Lung (tissue), 12 donors: Measurements from ENCODE around the gene TMEM209. TPM values are rescaled to one million over a fixed set of nuclear protein-coding genes. Genes with fewer than 3 reads are reported as not detected.

Experiments used
- ATAC-seq: fragments of 200-7000 bp; cut with Tn5 transposase; one replicate; pipeline ENCODE4 v1.9.1; 2020; ENCODE audit warnings: moderate number of reproducible peaks; ENCODE audit not compliant: insufficient read depth, low FRiP score
- DNase-seq, 3 donors: peaks; one replicate each; pipeline ENCODE4 v3.0.0-alpha.2; 2013 to 2017
- H3K27ac ChIP-seq, 2 donors: one replicate each; pipeline ENCODE4 v1.5.1; 2013; ENCODE audit warnings: mild to moderate bottlenecking in 2 of 2, moderate library complexity in 2 of 2, control low read depth in 1 of 2, inconsistent platforms in 1 of 2, low read depth in 1 of 2, low read length in 1 of 2
- H3K27me3 ChIP-seq, 3 donors: one replicate each; pipeline ENCODE4 v1.5.1; 2013; ENCODE audit warnings: low read length in 2 of 3; ENCODE audit not compliant: control insufficient read depth in 3 of 3, insufficient read depth in 3 of 3
- H3K36me3 ChIP-seq, 4 donors: one replicate each; pipeline ENCODE4 v1.5.1; 2013; ENCODE audit warnings: low read length in 4 of 4, mild to moderate bottlenecking in 1 of 4, moderate library complexity in 1 of 4; ENCODE audit not compliant: control insufficient read depth in 4 of 4, insufficient read depth in 4 of 4
- H3K4me1 ChIP-seq, 5 donors: one replicate each; pipeline ENCODE4 v1.5.1; 2013; ENCODE audit warnings: low read length in 5 of 5, mild to moderate bottlenecking in 2 of 5, moderate library complexity in 1 of 5; ENCODE audit not compliant: control insufficient read depth in 5 of 5, insufficient read depth in 5 of 5
- H3K4me3 ChIP-seq: one replicate; pipeline ENCODE4 v1.5.1; 2013; ENCODE audit warnings: mild to moderate bottlenecking, control low read depth, moderate library complexity
- H3K9ac ChIP-seq, 2 donors: one replicate each; pipeline ENCODE4 v1.5.1; 2013; ENCODE audit warnings: low read length in 2 of 2, control low read depth in 1 of 2; ENCODE audit not compliant: insufficient read depth in 1 of 2
- H3K9me3 ChIP-seq, 4 donors: one replicate each; pipeline ENCODE4 v1.5.1; 2013; ENCODE audit warnings: low read length in 3 of 4, mild to moderate bottlenecking in 1 of 4, moderate library complexity in 1 of 4; ENCODE audit not compliant: control insufficient read depth in 4 of 4, insufficient read depth in 3 of 4
- CTCF ChIP-seq: IDR thresholded peaks from 2 replicates; pipeline ENCODE4 v1.5.1; 2012; ENCODE audit warnings: mild to moderate bottlenecking; ENCODE audit errors: control extremely low read depth, extremely low read depth
- WGBS, 2 donors: extraction: QIAGEN DNeasy Blood & Tissue Kit; methylation state at CpG; one replicate each; pipeline ENCODE4 v1.1.7; 2013; 5-methylcytosine and 5-hydroxymethylcytosine counted together
- polyA plus RNA-seq, 2 donors: library from polyadenylated mRNA; stranded (reverse); fragments of 200-250 nt; gene quantifications; one replicate each; pipeline ENCODE4 v1.2.1, GENCODE V29; 2013
- total RNA-seq, 2 donors: library from RNA; depleted of rRNA in 1 of 2; stranded (reverse); fragments of >200 nt in 1 of 2; gene quantifications; one replicate each; pipeline ENCODE4 v1.2.1, GENCODE V29; 2014 to 2021
- donor health status: control.
- donor health status: control.
- donor health status: Bipolar disorder and iron deficiency.
- donor health status: healthy.
- donor health status: DM: yes; HTN: yes; CAD: no.

Gene TMEM209
- total and polyA plus RNA-seq, 4 donors: 8.3 to 22.2 (median 12.6) TPM

GRCh38 chr7:130141884-130142653 lies 63.1 kb downstream of the TMEM209 start:
- peaks cover 0 to 26% (median 17%) of the 10 kb centered on the region in 5 donors for H3K4me1 ChIP-seq

GRCh38 chr7:130141161-130141883 lies 63.9 kb downstream of the TMEM209 start:
- no peak for TF ChIP-seq CTCF
- WGBS, 2 donors: 14 to 24% methylated on average over 39 of the region's 39 CpGs
- Histone ChIP-seq H3K36me3 (peaks cover 0 to 5% (median 0%) of the 10 kb centered on the region in 4 donors), H3K4me3 (peak overlapping the region; percentile 16), H3K9ac (peak overlapping the region; percentile 77 to 90), H3K4me1 (peaks cover 0 to 26% (median 17%) of the 10 kb centered on the region in 5 donors), H3K9me3 (no peaks in the 10 kb centered on the region), H3K27me3 (no peaks in the 10 kb centered on the region), H3K27ac (peak overlapping the region in 1 of 2 donors; percentile 92)
- ATAC-seq (peak; percentile 83), DNase-seq (peak; percentile 92 to 98 (median 95))

More at GRCh38 chr7:130141884-130142653, 63.1 kb downstream of the TMEM209 start:
- Histone ChIP-seq H3K9me3 (no peaks in the 10 kb centered on the region), H3K27ac (peak overlapping the region in 1 of 2 donors; percentile 92), H3K27me3 (no peaks in the 10 kb centered on the region), H3K4me3 (peak overlapping the region; percentile 16), H3K36me3 (peaks cover 0 to 5% (median 0%) of the 10 kb centered on the region in 4 donors), H3K9ac (peak overlapping the region; percentile 77 to 90)
- WGBS, 2 donors: 63 to 70% methylated on average over 17 of the region's 17 CpGs
- no peak for TF ChIP-seq CTCF
- no peak for ATAC-seq
- DNase-seq: peak; percentile 39 to 71 (median 58)

GRCh38 chr7:130140551-130141160 lies 64.5 kb downstream of the TMEM209 start:
- DNase-seq: no peak
- Histone ChIP-seq H3K27ac (peak overlapping the region in 1 of 2 donors; percentile 92), H3K36me3 (peaks cover 0 to 5% (median 1%) of the 10 kb centered on the region in 4 donors), H3K9me3 (no peaks in the 10 kb centered on the region), H3K4me3 (no peak overlapping the region), H3K27me3 (no peaks in the 10 kb centered on the region), H3K4me1 (peaks cover 0 to 26% (median 17%) of the 10 kb centered on the region in 5 donors), H3K9ac (peak overlapping the region; percentile 77 to 90)
- no peak for TF ChIP-seq CTCF
- no peak for ATAC-seq
- 86 to 92% methylated on average over 47 of the region's 47 CpGs for WGBS, 2 donors
